Measurements from ENCODE around the gene TMEM204.

DNA sequence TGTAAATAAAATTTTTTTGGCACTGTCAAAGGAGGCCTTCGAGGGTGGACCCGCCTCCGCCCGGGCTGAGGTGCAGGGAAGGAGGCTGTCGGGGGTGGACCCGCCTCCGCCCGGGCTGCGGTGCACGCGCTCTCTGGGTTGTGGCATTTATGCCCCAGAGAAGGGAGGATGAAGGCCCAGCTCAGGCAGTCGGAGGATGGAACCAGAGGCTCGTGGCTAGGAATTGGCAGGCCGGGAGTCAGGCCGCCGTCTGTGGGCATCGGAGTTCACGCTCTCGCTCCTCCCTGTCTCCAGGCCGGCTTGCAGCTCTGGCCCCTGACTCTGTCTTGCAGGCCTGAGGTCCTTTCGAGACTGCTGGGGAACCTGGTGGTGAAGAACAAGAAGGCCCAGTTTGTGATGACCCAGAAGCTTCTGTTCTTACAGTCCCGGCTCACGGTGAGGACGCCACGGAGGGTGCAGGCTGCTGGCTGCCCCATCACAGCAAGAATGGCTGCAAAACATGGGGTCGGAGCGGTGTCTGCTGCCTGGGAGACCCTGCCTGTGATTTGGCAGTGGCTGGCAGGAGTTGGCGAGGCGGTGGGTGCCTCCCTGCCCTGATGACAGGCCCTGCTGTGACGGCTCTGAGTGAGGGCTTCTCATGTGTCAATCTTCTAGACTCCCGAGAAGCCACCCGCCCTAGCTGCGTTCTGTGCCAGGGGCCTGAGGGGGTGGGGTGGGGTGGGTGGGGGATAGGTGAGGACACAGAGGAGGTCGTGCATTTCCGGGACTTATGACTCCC is 34.4 kb upstream of the TMEM204 start:
- TF ChIP-seq, protein P1, sequence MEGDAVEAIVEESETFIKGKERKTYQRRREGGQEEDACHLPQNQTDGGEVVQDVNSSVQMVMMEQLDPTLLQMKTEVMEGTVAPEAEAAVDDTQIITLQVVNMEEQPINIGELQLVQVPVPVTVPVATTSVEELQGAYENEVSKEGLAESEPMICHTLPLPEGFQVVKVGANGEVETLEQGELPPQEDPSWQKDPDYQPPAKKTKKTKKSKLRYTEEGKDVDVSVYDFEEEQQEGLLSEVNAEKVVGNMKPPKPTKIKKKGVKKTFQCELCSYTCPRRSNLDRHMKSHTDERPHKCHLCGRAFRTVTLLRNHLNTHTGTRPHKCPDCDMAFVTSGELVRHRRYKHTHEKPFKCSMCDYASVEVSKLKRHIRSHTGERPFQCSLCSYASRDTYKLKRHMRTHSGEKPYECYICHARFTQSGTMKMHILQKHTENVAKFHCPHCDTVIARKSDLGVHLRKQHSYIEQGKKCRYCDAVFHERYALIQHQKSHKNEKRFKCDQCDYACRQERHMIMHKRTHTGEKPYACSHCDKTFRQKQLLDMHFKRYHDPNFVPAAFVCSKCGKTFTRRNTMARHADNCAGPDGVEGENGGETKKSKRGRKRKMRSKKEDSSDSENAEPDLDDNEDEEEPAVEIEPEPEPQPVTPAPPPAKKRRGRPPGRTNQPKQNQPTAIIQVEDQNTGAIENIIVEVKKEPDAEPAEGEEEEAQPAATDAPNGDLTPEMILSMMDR (conservative IDR thresholded peaks at IDR 0.05 in 1 of 2, IDR thresholded peaks at IDR 0.05 in 1 of 2; ENCODE audit: low read depth in 1 of 2, low read length in 2 of 2): no peak
- no peak for TF ChIP-seq EZH2 (IDR thresholded peaks at IDR 0.05; ENCODE audit: low read length, missing control alignments)

Data from fibroblast of lung (primary cell).